T-helper 2 cell treated with Interferon-gamma antibody and Interleukin-4, amounts not matched to agents 100 ng/mL and 5 ng/mL, for 36 hours (primary cell): ENCODE results near the gene PHC2. TPM values are rescaled to one million over a fixed set of nuclear protein-coding genes. Genes with fewer than 3 reads are reported as not detected.

Experiments
- intact Hi-C: fragments of 100-400 bp; cut with micrococcal nuclease; formaldehyde crosslinking; loops from one replicate; pipeline ENCODE4 v1.15.1; 2023
- total RNA-seq: library from RNA; stranded (reverse); gene quantifications from 2 replicates; pipeline ENCODE4 v1.2.3, GENCODE V29; 2022

The PHC2 gene
- 41.3 and 46.6 TPM in 2 replicates for total RNA-seq

- intact Hi-C loops = loop anchor here (1.0 kb wide), 1 partner anchor 40 kb away; no protein-coding TSS in a partner anchor
Observed at GRCh38 chr1:33430692-33431593, at the start of gene PHC2. PHC2 (minus strand) TSS chr1:33431095; CDS start chr1:33375539, 55,556 bp downstream.

- intact Hi-C loops = loop anchor here (10.0 kb wide), 1 partner anchor 603 kb away; the partner anchor contains the start of gene FNDC5
Observed at GRCh38 chr1:33477451-33477850, 46.6 kb upstream of the PHC2 start.

- intact Hi-C loops = loop anchor here (10.0 kb wide), 1 partner anchor 599 kb away; the partner anchor contains the start of gene FNDC5
Observed at GRCh38 chr1:33473900-33474299, 43.0 kb upstream of the PHC2 start.

GRCh38 chr1:33472269-33472980 is 41.5 kb upstream of the PHC2 start, which contains the start of gene ZSCAN20:
ZSCAN20 (plus strand) TSS chr1:33472645; CDS start chr1:33479289, 6,644 bp downstream.
- intact Hi-C loops = loop anchor here (1.0 to 10.0 kb wide), 3 partner anchors 44 to 598 kb away; partner anchors contain the start of gene FNDC5

GRCh38 chr1:33471416-33471815 is 40.5 kb upstream of the PHC2 start:
- intact Hi-C loops = loop anchor here (1.0 to 10.0 kb wide), 3 partner anchors 40 to 597 kb away; partner anchors contain the start of genes FNDC5 and PHC2

- intact Hi-C loops = loop anchor here (1.0 to 10.0 kb wide), 3 partner anchors 39 to 596 kb away; partner anchors contain the start of genes FNDC5 and PHC2
Observed at GRCh38 chr1:33470495-33471012, 39.7 kb upstream of the PHC2 start.

GRCh38 chr1:33469691-33470090 is 38.8 kb upstream of the PHC2 start:
- intact Hi-C loops = loop anchor here (2.0 to 10.0 kb wide), 2 partner anchors 101 to 595 kb away; partner anchors contain the start of gene FNDC5

- intact Hi-C loops = no loop called here
Observed at GRCh38 chr1:33468967-33469366, 38.1 kb upstream of the PHC2 start.

GRCh38 chr1:33468531-33468930 is 37.6 kb upstream of the PHC2 start:
- intact Hi-C loops = no loop called here

- intact Hi-C loops = no loop called here
Observed at GRCh38 chr1:33468011-33468410, 37.1 kb upstream of the PHC2 start.

- intact Hi-C loops = no loop called here
Observed at GRCh38 chr1:33466159-33466558, 35.3 kb upstream of the PHC2 start.

- intact Hi-C loops = no loop called here
Observed at GRCh38 chr1:33465316-33465715, 34.4 kb upstream of the PHC2 start.

- intact Hi-C loops = no loop called here
Observed at GRCh38 chr1:33464552-33464951, 33.7 kb upstream of the PHC2 start.

- intact Hi-C loops = no loop called here
Observed at GRCh38 chr1:33462405-33463164, 31.7 kb upstream of the PHC2 start.

- intact Hi-C loops = no loop called here
Observed at GRCh38 chr1:33460947-33461629, 30.2 kb upstream of the PHC2 start.

- intact Hi-C loops = no loop called here
Observed at GRCh38 chr1:33460144-33460543, 29.2 kb upstream of the PHC2 start.

GRCh38 chr1:33459691-33460090 is 28.8 kb upstream of the PHC2 start:
- intact Hi-C loops = no loop called here

- intact Hi-C loops = no loop called here
Observed at GRCh38 chr1:33456502-33456886, 25.6 kb upstream of the PHC2 start.

- intact Hi-C loops = loop anchor here (1.0 kb wide), 1 partner anchor 161 kb away; no protein-coding TSS in a partner anchor
Observed at GRCh38 chr1:33455539-33456501, 24.9 kb upstream of the PHC2 start.
